G401.6 (cell line): ENCODE measurements around the gene SCRN2.

Experiments used
- FAIRE-seq: peaks from 2 replicates; lab custom pipeline; 2012; peaks lifted over from hg19 to GRCh38; lab: Jason Lieb, UNC

SCRN2 gene

GRCh38 chr17:47872019-47872650 is 31.1 kb upstream of the SCRN2 start:
- no peak for FAIRE-seq

GRCh38 chr17:47871048-47871447 is 30.0 kb upstream of the SCRN2 start:
- no peak for FAIRE-seq

GRCh38 chr17:47870056-47870455 is 29.0 kb upstream of the SCRN2 start:
- FAIRE-seq = no peak

DNA sequence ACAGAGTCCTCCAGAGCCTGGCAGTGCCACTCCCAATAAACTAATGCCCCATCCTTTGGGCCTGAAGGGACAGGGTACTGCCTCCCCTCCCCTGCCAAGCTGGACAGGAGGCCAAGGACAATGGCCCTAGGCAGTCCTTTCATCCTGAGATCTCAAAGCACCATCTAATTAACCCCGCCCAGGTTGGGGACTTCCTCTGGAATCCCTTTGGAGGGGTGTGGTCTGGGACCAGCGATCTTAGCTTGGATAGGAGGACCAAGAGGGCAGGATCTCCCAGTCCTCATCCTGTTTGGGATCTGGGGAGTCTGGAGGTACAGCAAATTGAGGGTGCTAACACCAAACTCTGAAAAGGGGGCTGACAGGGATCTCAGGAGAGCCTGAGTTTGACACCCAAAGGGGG is 28.0 kb upstream of the SCRN2 start:
- FAIRE-seq = no peak

DNA sequence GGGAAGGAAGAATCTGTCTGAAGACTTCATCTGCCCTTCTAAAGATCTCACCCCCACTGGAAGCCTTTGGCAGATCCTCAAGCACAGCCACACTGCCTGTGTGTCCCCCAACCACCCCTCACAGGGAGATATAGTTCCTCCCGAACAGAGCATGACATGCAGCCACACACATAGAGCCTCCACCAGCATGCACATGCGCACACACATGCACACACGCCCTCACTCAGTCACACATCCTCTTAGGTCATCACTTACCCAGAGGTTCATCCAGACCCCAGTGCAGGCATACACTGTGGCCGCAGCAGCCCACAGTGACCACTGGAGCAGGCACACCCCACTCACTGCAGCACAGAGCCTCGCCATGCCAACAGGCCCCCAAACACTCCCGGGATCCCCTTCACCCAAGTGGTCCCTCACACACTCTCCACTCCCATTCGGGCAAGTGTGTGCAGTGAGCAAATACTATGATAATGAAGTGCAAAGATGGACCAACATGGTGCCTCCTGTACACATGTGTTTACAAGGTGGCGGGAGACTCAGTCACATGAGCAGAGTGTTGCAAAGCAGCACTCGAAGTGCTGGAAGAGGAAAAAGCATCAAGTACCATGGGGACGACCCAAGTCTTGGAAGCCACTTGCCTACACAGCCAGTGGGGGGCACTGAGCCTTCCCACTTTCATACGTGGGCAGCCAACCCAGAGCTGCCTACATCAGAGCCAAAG is 26.9 kb upstream of the SCRN2 start:
- FAIRE-seq = no peak

GRCh38 chr17:47866941-47867340 is 25.9 kb upstream of the SCRN2 start:
- FAIRE-seq = no peak

- FAIRE-seq = no peak
These were observed 23.7 kb upstream of the SCRN2 start for GRCh38 chr17:47864791-47865216.

DNA sequence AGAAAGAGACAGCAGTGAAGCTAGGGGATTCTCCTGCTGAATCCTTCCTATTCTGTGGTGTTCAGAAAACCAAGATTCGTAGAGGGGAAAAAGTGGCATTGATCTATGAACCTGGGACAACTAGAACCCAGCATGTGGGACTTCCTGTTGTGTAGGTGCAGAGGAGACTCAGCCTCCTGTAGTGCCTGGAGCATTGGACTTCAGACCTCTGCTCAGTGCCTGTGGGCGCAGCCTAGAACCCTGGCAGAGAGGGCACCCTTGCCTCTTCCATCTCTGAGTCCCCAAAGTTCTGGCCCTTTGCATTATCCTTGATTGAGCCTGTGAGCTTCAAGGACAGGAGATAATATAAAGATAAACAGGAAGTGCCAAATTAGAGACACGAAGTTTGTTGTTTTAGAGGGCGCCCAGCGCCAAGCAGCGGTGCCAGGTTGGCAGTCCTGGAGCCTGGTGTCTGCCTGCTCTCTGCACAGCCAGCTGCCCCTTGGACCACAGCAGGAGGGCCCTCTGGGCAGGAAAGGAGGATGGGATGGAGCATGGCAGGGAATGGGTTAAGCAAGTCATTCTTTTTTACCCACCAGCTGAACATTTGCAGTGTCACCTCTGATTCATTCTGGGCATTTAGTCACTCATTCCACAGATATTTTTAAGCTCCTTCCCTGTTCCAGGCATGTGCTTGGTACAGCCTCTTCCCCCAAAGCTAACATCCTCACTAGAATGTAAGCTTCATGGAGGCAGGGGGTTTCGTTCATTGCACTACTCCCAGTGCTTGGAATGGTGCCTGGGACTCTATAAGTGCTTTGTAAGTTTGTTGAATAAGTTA is 21.8 kb upstream of the SCRN2 start:
- FAIRE-seq = no peak

- no peak for FAIRE-seq
These were observed 19.3 kb upstream of the SCRN2 start for GRCh38 chr17:47860386-47860785.

DNA sequence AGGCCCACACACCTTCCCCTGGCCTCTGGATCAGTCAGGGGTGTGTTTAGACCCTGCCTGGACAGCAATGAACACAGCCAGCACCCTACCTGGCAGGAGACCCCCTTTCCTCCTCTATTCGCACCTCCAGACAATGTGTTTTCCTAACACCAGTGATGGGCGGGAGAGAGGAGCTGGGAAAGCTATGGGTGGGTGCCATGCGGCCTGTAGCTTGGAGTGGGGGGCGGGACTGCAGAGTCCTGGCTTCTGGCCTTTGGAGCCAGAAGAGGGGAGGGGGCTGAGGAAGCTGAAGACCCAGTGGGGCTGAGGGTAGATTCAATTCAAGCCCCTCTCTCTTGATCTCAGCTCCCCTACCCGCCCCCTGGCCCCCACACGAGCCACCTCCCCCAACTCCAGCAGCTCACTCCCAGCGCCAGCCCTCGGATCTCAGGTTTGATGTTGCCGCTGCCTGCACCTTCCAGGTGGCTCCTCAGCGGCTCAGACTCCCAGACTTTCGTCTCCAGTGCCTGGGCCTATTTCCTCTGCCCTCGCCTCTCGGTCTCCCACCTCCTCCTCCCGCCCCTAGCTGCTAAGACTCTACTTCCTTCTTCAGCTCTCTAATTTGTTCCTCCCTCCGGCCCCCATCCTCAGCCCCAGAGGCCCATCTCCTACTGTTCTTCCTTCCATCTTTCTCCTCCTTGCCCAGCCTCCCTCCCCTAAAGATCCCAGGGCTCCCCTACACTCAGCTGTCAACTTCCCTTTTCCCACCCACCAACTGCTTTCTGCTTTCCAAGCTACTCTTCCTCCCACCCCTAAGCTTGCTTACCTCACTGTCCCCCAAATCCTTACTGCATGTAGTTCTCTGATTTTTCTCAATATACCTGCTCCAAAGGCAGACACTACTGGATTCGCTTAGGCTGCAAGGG is 16.7 kb upstream of the SCRN2 start:
- FAIRE-seq = no peak

GRCh38 chr17:47856830-47857229 is 15.8 kb upstream of the SCRN2 start:
- no peak for FAIRE-seq

DNA sequence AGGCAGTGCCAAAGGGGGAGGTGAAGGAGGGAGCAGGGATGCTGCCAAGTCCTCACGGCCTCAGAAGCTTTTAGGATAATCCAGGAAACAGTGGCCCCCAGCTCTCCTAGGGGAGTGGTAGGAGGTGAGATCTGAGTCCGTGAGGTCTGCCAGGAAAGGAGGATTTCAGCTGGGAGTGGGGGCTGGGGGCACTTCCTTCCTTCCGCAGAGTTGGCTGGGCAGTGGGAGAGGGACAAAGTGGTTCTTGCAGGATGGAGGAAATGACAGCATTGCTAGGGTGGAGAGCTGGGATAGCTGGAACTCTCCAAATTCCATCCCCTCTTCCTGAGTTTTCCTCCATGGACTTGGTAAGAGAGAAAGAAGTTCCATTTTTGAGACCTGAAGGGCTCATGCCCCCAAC is 14.7 kb upstream of the SCRN2 start:
- FAIRE-seq = no peak

DNA sequence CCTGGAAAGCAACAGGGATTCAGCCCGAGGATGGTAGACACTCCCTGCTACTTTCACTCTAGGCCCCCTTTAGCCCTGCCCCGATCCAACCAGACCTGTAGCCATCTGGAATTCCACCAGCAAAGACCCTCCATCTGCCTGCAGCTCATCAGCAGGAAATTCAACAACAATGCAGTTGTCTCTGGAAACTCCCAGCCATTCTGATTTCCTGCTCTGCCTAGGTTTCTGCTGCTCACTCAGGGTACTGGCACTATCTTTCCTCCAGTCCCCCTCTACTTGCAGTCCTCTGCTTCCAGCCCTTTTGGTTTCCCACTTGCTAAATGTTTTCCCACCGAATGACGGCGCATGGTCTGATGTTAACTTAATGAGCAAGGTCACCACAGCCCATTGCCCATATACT is 12.5 kb upstream of the SCRN2 start:
- FAIRE-seq = no peak

DNA sequence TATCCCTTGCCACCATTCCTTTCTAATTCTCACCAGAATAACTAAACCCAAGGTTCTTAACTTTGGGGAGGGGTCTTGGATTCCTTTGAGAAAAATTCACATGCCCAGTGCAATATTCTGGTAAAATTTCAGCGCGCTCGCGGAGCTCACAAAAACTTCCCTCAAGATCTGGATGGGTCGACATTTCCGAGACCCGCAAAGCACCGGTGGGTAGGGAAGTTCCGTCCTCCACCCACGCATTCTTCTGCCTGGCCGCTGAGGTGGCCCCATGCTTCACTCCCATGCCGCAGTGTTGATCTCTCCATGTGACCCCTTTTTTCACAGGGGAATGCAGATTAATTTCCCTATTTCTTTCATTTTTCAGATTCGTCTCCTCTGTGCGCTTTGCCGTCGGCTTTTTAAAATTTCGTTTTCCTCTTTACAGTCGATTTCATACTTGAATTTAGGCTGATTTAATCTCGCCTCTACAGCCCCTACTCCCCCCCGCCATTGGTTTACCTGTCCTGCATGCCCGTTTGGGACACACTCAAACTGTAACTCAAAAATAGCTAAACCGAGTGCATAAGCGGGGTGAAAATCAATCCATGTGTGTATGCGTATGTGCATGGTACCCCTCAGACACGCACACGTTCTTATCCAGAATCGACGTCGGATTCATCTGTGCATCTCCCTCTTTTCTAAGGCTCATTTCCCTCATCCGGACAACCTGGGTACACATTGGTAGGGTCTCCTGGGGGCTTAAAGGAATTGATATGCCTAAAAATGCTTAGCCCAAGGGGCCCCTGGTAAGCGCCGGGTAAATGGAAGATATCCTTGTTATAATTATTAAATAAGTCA is 11.3 kb upstream of the SCRN2 start:
- no peak for FAIRE-seq

DNA sequence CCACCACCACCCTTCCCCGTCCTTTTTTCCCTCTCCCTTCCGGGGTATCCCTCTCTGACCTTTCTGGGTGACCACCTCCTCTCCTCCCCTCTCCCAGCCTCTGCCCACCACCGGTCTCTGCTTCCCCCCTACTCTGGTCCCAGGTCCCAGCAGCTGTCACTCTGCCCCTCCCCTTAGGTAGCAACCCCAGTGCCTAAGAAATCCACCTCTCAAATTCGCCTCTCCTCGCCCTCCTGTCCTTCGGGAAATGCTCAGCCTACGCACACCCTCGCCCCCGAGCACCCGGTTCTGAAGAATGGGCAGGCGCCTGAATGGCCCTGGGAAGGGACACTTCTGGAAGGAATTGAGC is 10.7 kb upstream of the SCRN2 start:
- FAIRE-seq = no peak

DNA sequence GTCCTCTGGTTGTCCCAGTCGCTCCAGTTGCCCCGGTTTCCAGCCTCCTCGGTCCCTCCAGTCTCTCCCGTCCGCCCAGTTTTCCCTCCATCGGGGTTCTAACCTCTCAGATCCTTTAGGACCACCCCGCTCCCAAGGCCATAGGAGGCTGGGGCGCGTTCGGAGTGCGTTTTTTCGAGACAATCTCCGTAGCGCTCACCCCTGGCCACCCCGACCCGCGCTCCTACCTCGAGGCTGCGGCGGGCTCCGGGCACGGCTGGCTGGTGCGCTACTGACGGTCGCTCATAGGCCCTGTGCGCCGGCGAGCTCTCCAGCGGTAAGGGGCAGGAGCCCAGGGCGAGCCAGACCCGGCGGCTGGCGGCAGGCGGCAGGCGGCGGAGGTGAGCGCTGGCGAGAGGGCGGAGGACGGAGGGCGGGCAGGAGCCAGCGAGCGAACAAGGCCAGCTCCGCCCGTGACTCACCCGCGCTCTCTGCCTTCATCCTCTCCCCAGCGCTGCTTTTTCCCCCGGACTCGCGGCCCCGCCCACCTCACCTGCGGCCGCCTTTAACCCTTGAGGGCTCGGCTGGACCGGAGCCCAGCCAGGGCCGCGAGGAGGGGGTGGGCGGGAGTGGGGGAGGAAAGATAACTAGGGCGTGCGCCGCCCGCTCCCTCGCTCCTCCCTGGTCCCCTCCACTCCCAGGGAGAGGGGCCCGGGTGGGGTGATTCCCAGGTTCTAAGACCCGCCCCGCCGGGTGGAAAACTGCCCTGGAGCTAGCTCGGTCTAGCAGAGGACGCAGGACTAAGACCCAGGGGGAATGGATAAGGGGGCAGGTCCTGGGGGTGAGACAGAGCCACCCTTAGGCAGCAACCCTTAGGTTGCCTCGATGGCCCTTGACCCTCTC is 9.9 kb upstream of the SCRN2 start, which contains the start of gene SP6:
Gene SP6 (minus strand): TSS at position 472 of the 882 bp plus-strand sequence. CDS start 2,734 bp downstream, outside the sequence.
- no peak for FAIRE-seq

GRCh38 chr17:47850373-47850691 is 9.3 kb upstream of the SCRN2 start:
- FAIRE-seq = no peak

- FAIRE-seq = no peak
These were observed 7.1 kb upstream of the SCRN2 start for GRCh38 chr17:47848198-47848513.

DNA sequence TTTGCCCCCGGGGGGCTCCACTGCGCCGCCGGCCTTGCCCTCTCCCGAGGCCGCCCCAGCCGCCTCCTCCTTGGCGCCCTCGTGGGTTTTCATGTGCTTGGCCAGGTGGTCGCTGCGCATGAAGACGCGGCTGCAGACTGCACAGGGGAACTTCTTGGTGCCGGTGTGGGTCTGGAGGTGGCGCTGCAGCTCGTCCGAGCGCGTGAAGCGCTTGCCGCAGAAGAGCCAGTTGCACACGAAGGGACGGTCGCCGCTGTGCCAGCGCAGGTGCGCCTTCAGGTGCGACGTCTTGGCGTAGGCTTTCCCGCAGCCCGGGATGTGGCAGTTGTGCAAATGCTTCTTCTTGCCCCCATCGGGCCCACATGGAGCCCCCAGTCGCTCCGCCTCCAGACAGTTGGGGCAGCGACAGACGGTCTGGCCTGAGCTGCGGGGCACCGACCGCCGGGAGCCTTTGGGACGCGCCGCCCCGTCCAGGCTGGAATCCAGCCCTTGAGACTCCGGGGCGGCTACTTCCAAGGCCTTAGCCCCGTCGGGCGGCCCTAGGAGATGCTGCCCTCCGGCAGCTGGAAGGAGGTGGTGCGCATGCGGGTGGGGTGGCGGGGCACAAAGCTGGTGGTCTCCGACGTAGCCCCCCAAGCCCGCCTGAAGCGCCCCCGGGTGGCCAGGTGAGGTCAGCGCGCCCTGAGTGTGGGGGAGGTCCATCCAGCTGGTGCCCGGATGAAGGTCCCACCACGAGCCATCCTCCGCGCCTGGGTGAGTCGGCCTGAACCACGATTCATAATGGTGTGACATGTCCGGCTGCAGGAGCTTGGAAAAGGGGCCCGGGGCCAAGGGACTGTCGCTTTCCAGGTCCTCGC is 6.5 kb upstream of the SCRN2 start:
- FAIRE-seq = no peak
